Cardiac muscle cell (in vitro differentiated cells and primary cell): ENCODE measurements around the gene CRYGS. TPM values are rescaled to one million over a fixed set of nuclear protein-coding genes. Genes with fewer than 3 reads are reported as not detected.
"Not testable (repeated sequence)": the region's sequence is repeated elsewhere in the genome, so short reads cannot be mapped to it uniquely, and the experiment has no call there.

Experiments used
- DNase-seq, 2 donors: peaks; one replicate each; pipeline versions ENCODE4 v3.0.0 to v3.0.0-alpha.2; 2010 to 2017; ENCODE audit warnings: low read depth in 1 of 2, low spot score in 1 of 2
- H3K27ac ChIP-seq: fragments of 200-600 bp; sonication (generic); 2 replicates; pipeline ENCODE4 v1.5.1; 2016
- H3K27me3 ChIP-seq: fragments of 200-600 bp; sonication (generic); 2 replicates; pipeline ENCODE4 v1.6.0; 2016; ENCODE audit warnings: control low read depth
- H3K36me3 ChIP-seq: fragments of 200-600 bp; sonication (generic); 2 replicates; pipeline ENCODE4 v1.5.1; 2016; ENCODE audit warnings: control low read depth
- H3K4me1 ChIP-seq: fragments of 200-600 bp; sonication (generic); 2 replicates; pipeline ENCODE4 v1.8.1; 2017; ENCODE audit warnings: low read depth, mild to moderate bottlenecking, mixed run types
- H3K4me3 ChIP-seq: fragments of 200-600 bp; sonication (generic); 2 replicates; pipeline ENCODE4 v1.5.1; 2016; ENCODE audit warnings: mild to moderate bottlenecking
- H3K9me3 ChIP-seq: fragments of 200-600 bp; sonication (generic); 2 replicates; pipeline ENCODE4 v1.5.1; 2017; ENCODE audit warnings: low read depth, mild to moderate bottlenecking, control low read depth
- CTCF ChIP-seq: IDR thresholded peaks from 2 replicates; pipeline ENCODE4 v1.5.1; 2012; ENCODE audit warnings: low read depth, mild to moderate bottlenecking, low read length
- polyA plus RNA-seq: library from polyadenylated mRNA; unstranded; fragments of >200 nt; fragmentation: Nextera tagmentation; extraction: Ambion mirVana; gene quantifications from 2 replicates; pipeline ENCODE4 v1.2.1, GENCODE V29; 2016
- total RNA-seq: library from RNA; depleted of rRNA; stranded (reverse); fragments of >200 nt; gene quantifications from 2 replicates; pipeline ENCODE4 v1.2.3, GENCODE V29; 2016

CRYGS gene
- total and polyA plus RNA-seq, 2 experiments from 2014 or later: 0.12 to 0.69 TPM

GRCh38 chr3:186506191-186506739, 37.9 kb downstream of the CRYGS start:
- peaks cover 8% of the 10 kb centered on the region for H3K4me1 ChIP-seq
- H3K9me3 ChIP-seq: no peaks in the 10 kb centered on the region
- TF ChIP-seq CTCF: no peak
- no peak overlapping the region for H3K27ac ChIP-seq
- no peaks in the 10 kb centered on the region for H3K27me3 ChIP-seq
- H3K36me3 ChIP-seq: no peaks in the 10 kb centered on the region
- no peak for DNase-seq
- no peak overlapping the region for H3K4me3 ChIP-seq

DNA sequence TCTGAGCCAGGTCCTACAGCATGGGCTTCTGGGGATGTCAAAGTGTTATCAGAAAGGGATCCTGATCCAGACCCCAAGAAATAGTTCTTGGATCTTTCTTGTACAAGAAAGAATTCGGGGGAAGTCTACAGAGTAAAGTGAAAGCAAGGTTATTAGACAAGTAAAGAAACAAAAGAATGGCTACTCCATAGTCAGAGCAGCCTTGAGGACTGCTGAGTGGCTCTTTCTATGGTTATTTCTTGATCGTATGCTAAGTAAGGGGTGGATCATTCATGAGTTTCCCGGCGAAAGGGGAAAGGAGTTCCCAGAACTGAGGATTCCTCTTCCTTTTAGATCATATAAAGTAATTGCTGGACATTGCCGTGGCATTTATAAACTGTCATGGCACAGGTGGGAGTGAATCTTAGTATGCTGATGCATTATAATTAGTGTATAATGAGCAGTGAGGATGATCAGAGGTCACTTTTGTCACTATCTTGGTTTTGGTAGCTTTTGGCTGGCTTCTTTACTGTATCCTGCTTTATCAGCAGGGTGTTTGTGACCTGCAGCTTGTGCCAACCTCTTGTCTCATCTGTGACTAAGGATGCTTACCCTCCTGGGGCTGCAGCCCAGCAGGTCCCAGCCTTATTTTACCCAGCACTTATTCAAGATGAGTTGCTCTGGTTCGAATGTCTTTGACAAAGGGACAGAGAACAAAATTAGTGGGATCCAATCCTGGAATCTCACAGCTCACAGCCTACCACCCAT, 41.0 kb downstream of the CRYGS start:
- H3K27me3 ChIP-seq: no peaks in the 10 kb centered on the region
- peaks cover 8% of the 10 kb centered on the region for H3K4me1 ChIP-seq
- TF ChIP-seq CTCF: no peak
- DNase-seq: no peak
- no peaks in the 10 kb centered on the region for H3K9me3 ChIP-seq
- no peak overlapping the region for H3K4me3 ChIP-seq
- H3K27ac ChIP-seq: peak overlapping the region; percentile 25
- no peaks in the 10 kb centered on the region for H3K36me3 ChIP-seq

DNA sequence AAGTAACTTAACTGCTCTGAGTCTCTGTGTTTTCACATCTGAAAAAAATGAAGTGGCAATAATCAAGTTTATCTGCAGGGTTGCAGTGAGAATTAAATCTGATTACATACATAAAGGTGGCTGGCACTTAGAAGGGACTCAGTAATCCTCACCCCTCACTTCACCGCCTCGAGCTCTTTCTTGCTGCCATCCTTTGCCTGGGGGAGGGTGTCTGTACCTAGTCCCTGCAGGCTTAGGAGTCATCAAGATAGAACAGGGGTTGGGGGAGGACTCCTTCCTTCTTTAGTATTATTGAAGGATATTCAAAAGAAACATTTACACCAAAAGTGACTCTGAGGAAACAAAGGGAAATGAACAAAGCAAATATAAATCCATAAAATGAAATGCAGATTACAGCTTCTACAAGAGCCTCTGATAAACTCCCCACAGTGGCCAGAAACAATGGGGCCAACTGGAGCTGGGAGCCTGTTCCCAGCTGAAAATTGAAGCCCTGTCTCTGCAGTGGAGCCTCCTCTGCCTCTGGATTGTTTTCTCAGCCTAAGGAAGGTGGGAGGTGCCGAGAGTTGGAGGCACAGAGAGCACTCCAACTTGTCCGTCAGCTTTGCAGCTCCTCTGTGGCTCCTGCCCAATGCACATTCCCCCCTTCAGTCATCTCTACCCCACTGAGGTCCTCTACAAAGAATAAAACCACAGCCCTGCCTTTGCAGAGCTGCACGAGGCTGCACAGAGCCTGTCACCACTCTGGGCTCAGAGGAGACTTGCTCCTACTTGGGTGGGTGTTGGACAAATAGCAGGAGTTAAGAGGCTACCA, 41.8 kb downstream of the CRYGS start:
- H3K4me3 ChIP-seq: no peak overlapping the region
- TF ChIP-seq CTCF: no peak
- no peaks in the 10 kb centered on the region for H3K36me3 ChIP-seq
- no peaks in the 10 kb centered on the region for H3K9me3 ChIP-seq
- H3K27ac ChIP-seq: peak overlapping the region; percentile 25
- no peaks in the 10 kb centered on the region for H3K27me3 ChIP-seq
- H3K4me1 ChIP-seq: peaks cover 8% of the 10 kb centered on the region
- peak; percentile 34 to 76 for DNase-seq

- not testable (repeated sequence) for H3K4me3 ChIP-seq, DNase-seq
These were observed 44.2 kb downstream of the CRYGS start for GRCh38 chr3:186499949-186500348.

GRCh38 chr3:186498022-186498421, 46.2 kb downstream of the CRYGS start:
- H3K4me1 ChIP-seq: peaks cover 15% of the 10 kb centered on the region
- not testable (repeated sequence) for H3K27ac ChIP-seq, H3K9me3 ChIP-seq, H3K4me3 ChIP-seq, H3K36me3 ChIP-seq, H3K27me3 ChIP-seq, DNase-seq

More at GRCh38 chr3:186499949-186500348, 44.2 kb downstream of the CRYGS start:
- H3K4me1 ChIP-seq: peaks cover 13% of the 10 kb centered on the region
- not testable (repeated sequence) for H3K27me3 ChIP-seq, H3K27ac ChIP-seq, H3K9me3 ChIP-seq, H3K36me3 ChIP-seq

DNA sequence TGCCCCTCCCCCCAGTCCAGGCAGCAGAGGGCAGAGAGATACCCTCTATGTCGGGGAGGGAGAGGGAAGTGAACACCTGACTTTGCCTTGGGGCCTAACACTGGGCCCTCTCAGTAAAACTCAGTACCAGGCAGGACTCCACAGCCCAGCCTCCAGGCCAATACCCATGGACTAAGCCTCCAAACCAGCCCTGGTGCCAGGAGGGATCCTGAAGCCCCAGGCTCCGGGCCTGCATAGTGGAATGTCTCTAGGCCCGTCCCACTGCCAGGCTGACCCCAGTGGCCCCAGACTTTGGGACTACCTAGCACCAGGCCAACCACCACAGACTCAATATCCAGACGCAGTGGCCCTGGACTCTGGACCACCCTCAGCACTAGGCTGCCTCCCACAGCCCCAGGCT, 46.6 kb downstream of the CRYGS start:
- Histone ChIP-seq H3K4me3 (no peak overlapping the region), H3K27me3 (no peaks in the 10 kb centered on the region), H3K27ac (no peak overlapping the region), H3K36me3 (no peaks in the 10 kb centered on the region), H3K9me3 (no peaks in the 10 kb centered on the region), H3K4me1 (peaks cover 15% of the 10 kb centered on the region)
- TF ChIP-seq CTCF: no peak
- DNase-seq: no peak
